ENCODE results near the gene ZCCHC2.
A peak's percentile ranks its signal among the peaks of the same experiment; 100 is the strongest.

Gene ZCCHC2

DNA sequence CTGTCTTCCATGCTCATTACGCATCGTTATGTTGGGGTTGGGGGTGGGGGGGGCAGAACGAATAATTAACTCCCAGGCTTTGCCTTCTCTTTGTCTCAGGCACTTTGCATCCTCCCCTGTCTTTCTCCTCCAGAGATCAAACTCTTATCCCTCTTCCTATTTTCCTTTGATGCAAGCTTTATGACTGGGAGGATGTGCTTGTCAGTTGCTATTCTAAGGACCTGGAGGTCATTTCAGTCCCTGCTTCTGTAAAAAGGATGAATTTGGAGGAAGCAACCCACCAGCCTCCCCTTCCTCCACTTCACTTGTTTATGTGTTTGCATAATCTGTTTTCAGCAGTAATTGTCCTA, 87.5 kb downstream of the ZCCHC2 start:
- FAIRE-seq (no peak), DNase-seq (ENCODE audit: insufficient read length, low spot score) (no peak)
- no peak for TF ChIP-seq POLR2A (IDR thresholded peaks at IDR 0.05; ENCODE audit: low read depth, low read length)

GRCh38 chr18:62610701-62611411, 88.0 kb downstream of the ZCCHC2 start:
- DNase-seq (ENCODE audit: insufficient read length, low spot score) = no peak
- TF ChIP-seq POLR2A (IDR thresholded peaks at IDR 0.05; ENCODE audit: low read depth, low read length) = no peak
- FAIRE-seq = no peak

DNA sequence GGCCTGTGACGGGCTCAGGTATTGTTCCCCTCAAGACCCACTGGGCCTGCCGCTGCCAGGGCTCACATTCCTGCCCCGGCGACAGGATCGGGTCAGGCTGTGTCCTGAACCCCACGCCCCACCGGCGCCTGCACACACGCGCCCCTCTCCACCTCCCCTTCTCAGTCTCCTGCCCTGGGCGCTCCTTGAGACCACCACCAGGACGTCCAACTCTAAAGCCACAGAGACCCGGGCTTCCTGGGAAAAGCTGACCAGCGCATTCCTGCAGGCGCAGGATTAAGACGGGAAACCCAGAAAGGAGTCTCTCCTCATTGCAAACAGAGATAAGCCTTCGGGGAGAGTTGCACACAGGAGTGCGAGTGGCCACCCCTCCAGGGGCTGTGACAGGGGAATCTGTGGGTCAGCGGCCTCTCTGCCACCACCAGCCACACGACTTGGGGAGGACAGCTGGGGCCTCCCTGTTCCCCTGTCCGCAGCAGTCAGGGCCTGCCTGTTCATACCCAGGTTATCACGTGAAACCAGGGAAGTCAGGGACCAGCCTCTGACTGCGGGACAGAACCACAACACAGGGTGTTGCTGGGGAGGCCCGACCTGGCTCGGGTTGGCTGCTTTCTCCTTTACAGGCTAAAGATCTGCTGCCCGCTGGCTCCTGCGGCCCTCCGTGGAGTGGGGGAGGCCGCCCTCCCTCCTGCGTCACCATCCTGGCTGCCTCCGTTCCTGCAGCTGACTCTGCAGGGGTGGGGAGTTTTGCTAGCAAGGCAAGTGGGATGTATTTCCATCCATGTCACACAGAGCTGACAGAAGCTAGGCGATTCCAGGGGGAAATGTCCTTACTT, 88.8 kb downstream of the ZCCHC2 start:
- TF ChIP-seq POLR2A (IDR thresholded peaks at IDR 0.05; ENCODE audit: low read depth, low read length) = no peak
- DNase-seq (ENCODE audit: insufficient read length, low spot score) (no peak), FAIRE-seq (no peak)

DNA sequence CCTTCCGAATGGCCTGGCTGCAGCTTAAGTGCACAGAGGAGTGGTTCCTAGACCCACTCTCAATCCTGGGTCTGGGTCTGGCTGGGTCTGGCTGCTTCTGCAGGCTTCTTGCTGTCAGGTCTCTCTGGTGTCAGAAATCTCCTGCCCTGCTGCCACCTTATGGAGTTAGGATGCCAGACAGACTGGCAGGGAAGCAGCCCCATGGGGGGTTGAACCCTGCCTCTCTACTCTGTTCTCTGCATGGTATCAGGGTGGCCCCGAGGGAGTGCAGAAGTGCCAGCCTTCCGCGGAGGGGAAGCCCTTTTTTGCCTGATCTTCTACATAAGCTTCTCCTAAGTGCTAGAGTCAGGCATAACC, 89.4 kb downstream of the ZCCHC2 start:
- TF ChIP-seq POLR2A (IDR thresholded peaks at IDR 0.05; ENCODE audit: low read depth, low read length) = no peak
- FAIRE-seq = no peak
- DNase-seq (ENCODE audit: insufficient read length, low spot score) = no peak

- DNase-seq (ENCODE audit: insufficient read length, low spot score) = no peak
- TF ChIP-seq POLR2A (IDR thresholded peaks at IDR 0.05; ENCODE audit: low read depth, low read length) = no peak
- FAIRE-seq = no peak
These were observed 90.0 kb downstream of the ZCCHC2 start for GRCh38 chr18:62612776-62613175.

DNA sequence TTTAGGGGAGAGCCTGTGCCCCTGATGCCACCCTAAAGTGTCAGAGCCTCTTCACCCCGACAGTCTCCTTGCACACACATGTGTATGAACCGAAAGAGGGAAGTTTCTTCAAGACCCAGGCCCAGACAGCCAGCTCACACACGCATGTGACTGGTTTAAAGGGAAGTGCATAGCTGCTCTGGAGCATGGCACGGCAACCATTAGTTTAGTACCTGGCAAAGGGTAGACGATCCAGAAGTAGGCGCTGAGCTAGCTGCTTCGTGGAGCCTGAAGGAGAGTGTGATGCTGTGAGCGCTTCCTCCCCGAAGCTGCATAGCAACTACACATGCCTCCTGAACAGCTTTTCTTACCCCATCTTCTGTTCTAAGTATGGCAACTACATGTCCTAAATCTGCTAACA, 91.7 kb downstream of the ZCCHC2 start:
- DNase-seq (ENCODE audit: insufficient read length, low spot score) = no peak
- TF ChIP-seq POLR2A (IDR thresholded peaks at IDR 0.05; ENCODE audit: low read depth, low read length) = no peak
- no peak for FAIRE-seq

GRCh38 chr18:62616331-62616805, 93.5 kb downstream of the ZCCHC2 start:
- TF ChIP-seq POLR2A (IDR thresholded peaks at IDR 0.05; ENCODE audit: low read depth, low read length) = no peak
- DNase-seq (ENCODE audit: insufficient read length, low spot score) (no peak), FAIRE-seq (no peak)

- no peak for TF ChIP-seq POLR2A (IDR thresholded peaks at IDR 0.05; ENCODE audit: low read depth, low read length)
- FAIRE-seq (no peak), DNase-seq (ENCODE audit: insufficient read length, low spot score) (no peak)
These were observed 95.2 kb downstream of the ZCCHC2 start for GRCh38 chr18:62617793-62618591.

GRCh38 chr18:62618735-62619134, 95.9 kb downstream of the ZCCHC2 start:
- no peak for FAIRE-seq
- DNase-seq (ENCODE audit: insufficient read length, low spot score) = no peak
- TF ChIP-seq POLR2A (IDR thresholded peaks at IDR 0.05; ENCODE audit: low read depth, low read length) = no peak

GRCh38 chr18:62621546-62621945, 98.7 kb downstream of the ZCCHC2 start:
- TF ChIP-seq POLR2A (IDR thresholded peaks at IDR 0.05; ENCODE audit: low read depth, low read length) = no peak
- FAIRE-seq = no peak
- DNase-seq (ENCODE audit: insufficient read length, low spot score) = peak; percentile 67

DNA sequence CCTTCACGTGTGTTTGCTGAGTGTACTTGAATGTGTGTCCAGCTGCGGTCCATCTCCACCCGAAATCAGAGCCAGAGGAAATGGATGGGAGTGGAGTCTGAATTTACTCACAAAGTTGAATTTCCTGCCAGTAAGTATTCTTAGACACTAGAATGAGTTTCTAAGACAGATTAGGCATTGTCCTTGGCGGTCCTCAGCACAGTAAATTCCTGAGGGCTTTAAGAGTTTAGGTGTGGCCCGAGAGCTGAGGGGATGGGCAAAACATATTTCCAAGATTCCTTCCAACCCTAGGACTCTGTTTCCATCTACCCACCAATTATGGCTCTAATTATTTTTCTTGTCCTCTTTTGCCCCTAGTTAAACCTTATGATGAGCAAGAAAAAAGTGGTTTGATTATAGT, 102.2 kb downstream of the ZCCHC2 start:
- TF ChIP-seq POLR2A (IDR thresholded peaks at IDR 0.05; ENCODE audit: low read depth, low read length) = no peak
- FAIRE-seq (no peak), DNase-seq (ENCODE audit: insufficient read length, low spot score) (no peak)

All from H54 (cell line).